HG03095 (cell line): ENCODE data around the gene MUC6.
"Not testable (repeated sequence)": the region's sequence is repeated elsewhere in the genome, so short reads cannot be mapped to it uniquely, and the experiment has no call there.

ENCODE experiments used
- ATAC-seq: cut with Tn5 transposase; IDR thresholded peaks from one replicate; pipeline ENCODE4 v1.9.1; 2021; ENCODE audit warnings: moderate library complexity; ENCODE audit not compliant: unreplicated experiment

The MUC6 gene

DNA sequence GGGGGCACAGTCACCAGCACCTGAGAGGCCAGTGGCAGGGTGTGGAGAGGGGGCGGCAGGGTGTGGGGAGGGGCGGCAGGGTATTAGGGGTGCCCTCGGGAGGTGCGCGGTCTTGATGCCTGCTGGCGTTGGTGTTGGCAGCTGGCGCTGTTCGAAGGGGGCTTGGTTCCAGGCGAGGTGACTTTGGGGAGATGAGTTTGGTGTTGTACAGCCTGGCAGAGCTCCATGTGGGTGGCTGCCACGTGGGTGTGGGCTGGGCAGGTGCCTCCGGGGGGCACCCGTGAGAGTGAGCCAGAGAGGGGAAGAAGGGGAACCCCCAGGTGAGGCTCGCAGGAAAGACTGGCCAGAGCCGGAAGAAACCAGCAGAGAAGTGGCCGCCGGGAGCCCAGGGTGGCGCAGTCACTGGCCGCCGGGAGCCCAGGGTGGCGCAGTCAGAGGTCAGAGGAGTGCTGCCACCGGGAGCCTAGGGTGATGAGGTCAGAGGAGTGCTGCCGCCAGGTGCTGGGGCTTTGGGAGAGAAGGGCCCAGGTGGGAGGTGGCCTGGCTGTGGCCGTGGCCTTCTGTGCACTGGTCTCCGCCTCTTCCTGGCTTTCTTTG lies 44.7 kb downstream of the MUC6 start:
- ATAC-seq = no peak

GRCh38 chr11:991034-991433 lies 45.5 kb downstream of the MUC6 start:
- no peak for ATAC-seq

- no peak for ATAC-seq
These were observed 46.4 kb downstream of the MUC6 start for GRCh38 chr11:990101-990500.

- ATAC-seq = no peak
These were observed 48.8 kb downstream of the MUC6 start for GRCh38 chr11:987671-988070.

GRCh38 chr11:986952-987305 lies 49.6 kb downstream of the MUC6 start:
- no peak for ATAC-seq

- ATAC-seq = no peak
These were observed 50.1 kb downstream of the MUC6 start for GRCh38 chr11:986270-986951.

DNA sequence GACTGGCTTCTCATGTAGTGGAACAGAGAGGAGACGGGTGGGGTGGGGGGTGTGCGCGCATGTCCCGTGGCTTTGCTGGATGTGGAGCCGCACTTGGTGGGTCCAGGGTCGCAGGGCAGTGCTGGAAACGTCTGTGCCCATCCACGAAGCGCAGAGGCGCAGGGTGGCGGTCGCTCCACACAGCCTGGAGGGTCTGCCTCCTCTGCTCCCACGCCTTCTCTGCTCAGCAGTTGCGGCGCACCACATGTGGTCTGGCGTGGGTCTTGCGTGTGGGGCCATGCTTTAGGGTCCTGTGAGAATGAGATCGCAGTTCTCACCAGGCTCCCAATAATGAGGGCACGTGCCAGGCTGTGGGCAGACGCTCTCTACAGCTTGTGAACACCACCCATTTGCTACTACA lies 50.7 kb downstream of the MUC6 start:
- ATAC-seq = no peak

DNA sequence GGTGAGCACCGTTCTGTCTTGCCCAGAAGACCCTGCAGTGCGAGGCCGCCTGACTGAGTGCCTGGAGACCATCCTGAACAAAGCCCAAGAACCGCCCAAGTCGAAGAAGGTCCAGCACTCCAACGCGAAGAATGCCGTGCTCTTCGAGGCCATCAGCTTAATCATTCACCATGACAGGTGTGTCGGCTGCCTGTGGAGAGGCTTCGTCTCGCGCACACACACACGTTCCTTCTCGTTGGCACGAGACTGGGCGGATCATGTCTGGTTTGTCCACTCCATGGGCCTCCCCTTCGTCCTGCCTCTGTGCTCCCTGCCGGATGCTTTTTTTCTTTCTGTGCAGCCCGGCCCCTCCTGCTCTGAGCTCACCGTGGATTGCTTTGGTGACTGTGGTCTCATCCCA lies 51.1 kb downstream of the MUC6 start:
- ATAC-seq = no peak

DNA sequence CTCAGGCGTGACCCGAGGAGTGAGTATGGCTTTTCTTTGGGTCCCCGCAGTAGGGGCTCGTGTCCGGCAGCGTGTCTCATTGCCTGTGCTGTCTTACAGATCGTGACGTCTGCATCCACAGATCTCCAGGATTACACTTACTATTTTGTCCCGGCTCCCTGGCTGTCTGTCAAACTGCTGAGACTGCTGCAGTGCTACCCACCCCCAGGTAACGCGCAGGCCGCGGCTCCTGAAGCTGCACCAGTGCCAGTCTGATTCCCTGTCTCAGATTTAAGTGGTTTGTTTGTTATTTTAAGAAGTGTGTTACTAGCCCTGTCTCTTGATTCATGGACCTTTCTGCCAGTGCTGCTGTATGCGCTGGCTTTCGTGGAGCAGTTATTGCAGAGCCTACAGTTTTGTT lies 52.0 kb downstream of the MUC6 start:
- no peak for ATAC-seq

- ATAC-seq = no peak
These were observed 54.8 kb downstream of the MUC6 start for GRCh38 chr11:981764-982163.

- ATAC-seq = no peak
These were observed 55.8 kb downstream of the MUC6 start for GRCh38 chr11:980438-981357.

DNA sequence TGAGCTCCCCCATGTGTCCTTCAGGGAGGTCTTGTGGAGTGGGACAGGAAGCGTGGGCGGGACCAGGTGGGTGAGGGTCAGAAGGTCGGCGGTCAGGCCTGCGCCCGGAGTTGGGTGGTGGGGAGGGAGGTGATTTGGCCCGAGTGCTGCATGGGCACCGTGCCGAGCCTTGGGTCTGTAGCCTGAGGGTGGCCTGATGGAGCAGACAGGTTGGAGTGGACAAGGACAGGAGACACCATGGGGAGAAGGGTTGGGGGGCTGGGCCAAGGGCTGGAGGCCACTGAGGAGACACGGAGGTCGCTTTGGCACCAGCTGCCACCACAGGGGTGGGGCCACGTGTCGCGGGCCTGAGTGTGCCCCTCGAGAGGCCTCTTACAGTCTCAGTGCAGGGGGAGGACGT lies 57.7 kb downstream of the MUC6 start:
- ATAC-seq = no peak

GRCh38 chr11:977830-978720 lies 58.4 kb downstream of the MUC6 start:
- no peak for ATAC-seq

DNA sequence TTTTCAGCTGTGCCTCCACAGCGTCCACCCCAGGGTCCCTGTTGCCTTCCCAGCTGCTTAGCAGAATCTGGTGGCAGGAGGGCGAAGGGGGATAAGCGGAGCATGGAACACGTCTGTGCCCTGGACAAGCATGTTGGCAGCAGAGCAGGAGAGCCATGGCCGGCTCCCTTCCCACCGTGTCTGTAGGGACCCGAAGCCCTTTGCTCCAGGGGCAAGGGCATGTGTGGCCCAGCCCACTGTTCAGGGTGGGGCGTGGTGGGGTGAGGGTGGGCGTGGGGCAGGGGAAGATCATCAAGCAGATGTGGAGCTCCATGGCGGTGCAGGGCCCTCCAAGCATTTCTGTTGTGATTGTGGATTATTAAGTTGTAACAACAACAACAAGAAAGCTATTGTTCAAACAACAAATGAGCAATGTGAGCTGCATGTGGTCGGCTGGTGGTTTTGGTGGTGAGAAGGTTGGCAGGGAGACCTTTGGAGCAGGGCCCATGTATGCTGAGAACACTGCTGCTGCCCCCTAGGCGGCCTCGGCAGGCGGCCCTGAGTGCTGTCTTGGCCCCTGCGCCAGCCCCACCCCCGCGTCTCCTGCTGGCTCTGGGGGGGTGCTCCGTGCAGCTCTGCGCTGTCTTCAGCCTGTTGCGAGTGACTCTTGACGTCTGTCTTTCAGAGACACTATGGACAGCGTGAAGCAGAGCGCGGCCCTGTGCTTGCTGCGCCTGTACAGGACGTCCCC lies 59.9 kb downstream of the MUC6 start:
- ATAC-seq = no peak

DNA sequence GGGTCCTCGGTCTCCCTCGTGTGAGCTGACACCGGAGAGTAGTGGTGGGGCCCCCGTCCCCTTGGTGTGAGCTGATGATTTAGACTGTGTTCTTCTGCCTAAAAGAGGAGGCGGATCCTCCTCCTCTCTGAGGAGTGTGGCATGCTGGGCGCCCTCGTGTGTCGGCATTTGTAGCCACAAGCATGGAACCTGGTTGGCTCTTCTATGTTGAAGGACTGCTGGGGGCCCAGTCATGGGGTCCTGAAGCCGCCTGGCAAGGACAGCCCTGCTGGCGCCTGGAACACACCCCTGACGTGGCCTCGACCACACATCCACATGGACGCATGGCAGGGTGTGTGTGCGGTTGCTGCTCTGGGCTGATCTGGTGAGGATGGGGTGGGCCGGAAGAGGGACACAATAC lies 60.7 kb downstream of the MUC6 start:
- no peak for ATAC-seq

DNA sequence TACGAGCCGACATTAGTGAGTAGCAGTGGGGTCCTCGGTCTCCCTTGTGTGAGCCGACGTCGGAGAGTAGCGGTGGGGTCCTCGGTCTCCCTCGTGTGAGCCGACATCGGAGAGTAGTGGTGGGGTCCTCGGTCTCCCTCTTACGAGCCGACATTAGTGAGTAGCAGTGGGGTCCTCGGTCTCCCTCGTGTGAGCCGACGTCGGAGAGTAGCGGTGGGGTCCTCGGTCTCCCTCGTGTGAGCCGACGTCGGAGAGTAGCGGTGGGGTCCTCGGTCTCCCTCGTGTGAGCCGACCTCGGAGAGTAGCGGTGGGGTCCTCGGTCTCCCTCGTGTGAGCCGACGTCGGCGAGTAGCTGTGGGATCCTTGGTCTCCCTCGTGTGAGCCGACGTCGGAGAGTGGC lies 61.1 kb downstream of the MUC6 start:
- not testable (repeated sequence) for ATAC-seq

- no peak for ATAC-seq
These were observed 63.3 kb downstream of the MUC6 start for GRCh38 chr11:973237-973636.

- no peak for ATAC-seq
These were observed 63.9 kb downstream of the MUC6 start for GRCh38 chr11:972523-973211.

DNA sequence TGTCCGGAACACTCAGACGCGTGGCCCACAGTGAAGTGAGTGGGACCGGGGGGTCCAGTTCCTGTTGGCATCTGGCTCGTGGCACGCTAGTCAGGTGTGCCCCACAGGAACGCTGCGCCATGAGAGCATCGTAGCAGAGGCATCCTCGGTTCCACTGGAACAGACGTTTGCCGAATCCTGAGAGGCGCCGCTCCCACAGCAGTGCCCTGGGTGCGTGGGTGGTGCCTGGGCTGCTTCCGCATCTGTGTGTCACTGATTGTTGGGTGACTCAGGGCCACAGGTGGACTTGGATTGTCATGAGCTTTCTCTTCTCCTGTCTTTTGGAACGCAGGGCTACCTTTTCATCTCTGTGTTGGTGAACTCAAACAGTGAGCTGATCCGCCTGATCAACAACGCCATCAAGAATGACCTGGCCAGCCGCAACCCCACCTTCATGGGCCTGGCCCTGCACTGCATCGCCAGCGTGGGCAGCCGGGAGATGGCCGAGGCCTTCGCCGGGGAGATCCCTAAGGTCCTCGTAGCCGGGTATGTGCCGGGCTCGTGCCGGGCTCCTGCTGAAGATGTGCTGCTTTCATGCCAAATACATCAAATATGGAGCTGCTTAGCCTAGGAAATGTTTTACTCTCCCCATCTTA lies 64.7 kb downstream of the MUC6 start:
- no peak for ATAC-seq
